NCI-H524 treated with DMSO at 0.1 percent for 48 hours (cell line): ENCODE measurements around the gene CLDN9.
A peak's percentile ranks its signal among the peaks of the same experiment; 100 is the strongest.

Experiments
- DNase-seq: peaks from one replicate; lab custom pipeline; 2025; lab: John Stamatoyannopoulos, UW

CLDN9 gene

GRCh38 chr16:2996298-2996697, 16.4 kb upstream of the CLDN9 start:
- no peak for DNase-seq

- DNase-seq, result no peak
Measured at GRCh38 chr16:2999929-3000328, 12.8 kb upstream of the CLDN9 start.

GRCh38 chr16:3000540-3000939, 12.2 kb upstream of the CLDN9 start:
- DNase-seq, result no peak

DNA sequence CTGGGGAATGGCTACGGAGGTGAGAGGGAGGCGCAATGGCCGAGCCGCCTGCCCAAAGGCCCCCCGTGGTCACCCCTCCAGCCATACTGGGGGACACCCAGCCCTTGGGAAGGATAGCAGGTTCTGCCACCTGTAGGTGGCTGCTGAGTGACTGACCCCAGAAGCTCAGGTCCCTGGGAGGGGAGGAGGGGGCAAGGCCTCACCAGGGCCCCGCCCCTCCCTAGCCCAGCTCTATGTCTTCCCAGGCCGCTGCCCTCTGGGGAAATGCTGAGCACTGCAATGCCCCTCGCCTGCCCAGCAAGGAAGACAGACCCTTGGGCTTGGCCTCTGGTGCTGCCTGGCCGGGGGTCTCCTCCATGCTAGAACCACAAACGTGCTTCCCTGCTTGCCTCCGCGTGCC, 11.4 kb upstream of the CLDN9 start:
- no peak for DNase-seq

DNA sequence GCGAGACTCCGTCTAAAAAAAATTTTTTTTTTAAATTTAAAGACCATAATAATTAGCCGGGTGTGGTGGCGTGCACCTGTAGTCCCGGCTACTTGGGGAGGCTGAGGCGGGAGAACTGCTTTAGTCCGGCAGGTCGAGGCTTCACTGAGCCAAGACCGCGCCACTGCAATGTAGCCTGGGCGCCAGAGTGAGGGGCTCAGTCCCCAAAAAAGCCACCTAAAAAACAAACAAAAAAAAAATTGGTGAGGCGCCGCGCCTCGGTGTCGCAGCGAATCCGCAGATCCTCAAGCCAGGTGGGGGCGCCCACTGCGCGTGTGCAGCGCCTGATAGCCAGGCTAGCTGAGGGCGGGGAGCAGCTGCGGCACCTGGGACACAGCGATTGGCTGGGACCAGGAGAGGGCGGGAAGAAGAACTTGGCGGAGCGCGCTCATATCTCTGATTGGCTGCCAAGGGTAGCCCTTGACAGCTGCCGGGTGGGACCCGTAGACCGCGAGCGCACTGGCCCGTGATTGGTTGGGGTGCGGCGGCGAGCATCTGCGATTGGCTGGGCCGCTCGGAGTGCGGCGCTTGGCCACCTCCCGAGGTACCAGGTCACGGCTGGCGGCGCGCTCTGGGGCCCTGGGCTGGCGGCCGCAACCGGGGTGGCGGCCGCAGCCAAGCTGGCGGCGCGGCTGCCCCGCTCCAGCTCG, 9.0 kb upstream of the CLDN9 start:
- peak; percentile 97 for DNase-seq

- DNase-seq, result no peak
Measured at GRCh38 chr16:3004319-3004718, 8.4 kb upstream of the CLDN9 start.

- no peak for DNase-seq
Measured at GRCh38 chr16:3004781-3005284, 7.9 kb upstream of the CLDN9 start.

DNA sequence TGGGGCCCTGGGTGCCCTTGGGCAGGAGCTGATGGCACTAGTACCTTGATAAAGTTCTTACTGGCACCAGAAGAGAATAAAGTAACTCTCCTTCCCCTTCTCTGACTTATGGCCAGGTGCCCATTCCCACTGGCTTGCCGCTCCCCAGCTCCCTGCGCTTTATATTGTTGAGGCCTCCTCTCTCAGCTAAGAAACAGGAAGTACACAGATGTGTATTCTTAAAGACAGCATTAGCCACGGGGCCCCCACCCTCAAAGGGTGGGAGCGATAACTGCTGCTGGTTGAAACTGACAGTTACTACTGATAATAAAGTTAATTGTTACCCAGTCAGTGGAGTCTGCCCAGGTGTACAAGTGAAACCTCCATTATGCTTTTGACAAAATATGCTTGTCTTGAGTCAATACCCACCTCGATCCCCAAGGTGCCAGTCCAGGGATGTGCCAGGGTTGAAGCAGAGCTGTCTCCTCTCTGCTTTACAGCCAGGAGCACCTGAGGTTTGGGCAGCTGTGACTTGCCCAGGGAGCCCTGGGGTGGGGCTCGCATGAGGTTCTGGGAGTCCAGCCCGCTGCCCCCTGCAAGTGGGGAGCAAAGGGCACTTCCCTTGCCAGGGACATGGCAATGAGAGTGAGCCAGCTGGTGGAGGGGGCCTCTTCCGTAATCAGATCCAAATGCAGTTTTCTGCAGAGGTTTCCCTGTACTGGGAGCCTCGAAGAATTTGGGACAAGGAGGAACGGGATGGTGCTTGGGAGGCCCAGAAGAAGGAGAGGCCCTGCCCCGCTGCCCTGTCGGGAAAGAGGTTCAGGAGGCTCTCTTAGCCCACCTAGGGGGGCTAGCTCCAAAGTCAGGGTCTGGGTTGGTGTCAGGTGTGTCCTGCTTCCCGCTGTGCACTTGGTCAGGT, 5.4 kb upstream of the CLDN9 start:
- no peak for DNase-seq

- no peak for DNase-seq
Measured at GRCh38 chr16:3007957-3008689, 4.6 kb upstream of the CLDN9 start.

DNA sequence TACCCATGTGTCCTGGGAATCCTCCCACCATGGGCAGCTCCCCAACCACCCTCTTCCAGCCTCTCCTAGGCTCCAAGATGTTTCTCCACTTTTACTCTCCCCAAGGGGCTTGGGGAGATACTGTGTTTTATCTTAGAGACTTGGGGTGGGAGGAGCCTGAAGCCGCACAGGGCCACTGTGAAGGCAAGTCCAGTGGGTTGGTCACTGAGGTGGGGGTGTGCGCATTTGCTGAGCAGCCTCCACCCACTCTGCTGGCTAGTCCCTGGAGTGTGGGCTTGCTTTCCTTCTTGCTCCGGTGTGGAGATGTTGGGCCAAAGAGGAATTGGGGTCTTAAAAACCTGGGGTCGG, 4.1 kb upstream of the CLDN9 start:
- DNase-seq, result no peak

DNA sequence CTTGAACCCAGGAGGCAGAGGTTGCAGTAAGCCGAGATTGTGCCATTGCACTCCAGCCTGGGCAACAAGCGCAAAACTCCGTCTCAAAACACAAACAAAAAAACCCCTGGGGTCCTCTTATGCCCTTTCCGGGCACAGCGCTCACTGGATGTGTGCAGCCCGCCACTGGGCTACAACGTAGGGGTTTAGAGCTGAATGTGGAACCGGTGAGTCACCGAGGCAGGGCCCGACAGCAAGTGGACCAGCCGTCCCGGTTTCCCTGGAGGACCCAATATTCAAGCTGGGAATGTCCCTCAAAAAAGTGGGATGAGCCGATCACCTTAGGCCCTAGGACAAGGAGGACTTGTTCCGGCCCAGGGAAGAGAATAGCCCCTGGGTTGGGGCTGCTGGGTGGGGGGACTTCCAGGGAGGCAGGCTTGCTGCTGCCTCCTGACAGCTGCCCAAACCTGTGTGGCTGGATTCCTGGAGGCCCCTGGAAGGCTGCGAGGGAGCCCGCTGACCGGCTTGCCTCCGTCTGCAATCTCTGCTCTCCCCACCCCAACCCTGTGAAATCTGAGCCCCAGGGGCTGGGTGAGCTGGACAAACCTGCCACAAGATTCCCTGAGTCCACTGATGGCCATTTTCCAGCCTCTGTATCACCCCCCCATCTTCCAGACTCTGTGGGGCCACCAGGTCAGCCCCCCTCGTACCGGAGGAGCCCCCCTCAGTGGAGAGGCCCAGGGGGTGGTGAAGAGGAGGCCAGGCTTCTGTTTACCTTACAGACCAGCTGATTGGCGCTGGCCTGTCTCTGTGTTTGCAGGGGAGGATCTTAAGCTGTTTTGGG, 2.9 kb upstream of the CLDN9 start:
- no peak for DNase-seq

DNA sequence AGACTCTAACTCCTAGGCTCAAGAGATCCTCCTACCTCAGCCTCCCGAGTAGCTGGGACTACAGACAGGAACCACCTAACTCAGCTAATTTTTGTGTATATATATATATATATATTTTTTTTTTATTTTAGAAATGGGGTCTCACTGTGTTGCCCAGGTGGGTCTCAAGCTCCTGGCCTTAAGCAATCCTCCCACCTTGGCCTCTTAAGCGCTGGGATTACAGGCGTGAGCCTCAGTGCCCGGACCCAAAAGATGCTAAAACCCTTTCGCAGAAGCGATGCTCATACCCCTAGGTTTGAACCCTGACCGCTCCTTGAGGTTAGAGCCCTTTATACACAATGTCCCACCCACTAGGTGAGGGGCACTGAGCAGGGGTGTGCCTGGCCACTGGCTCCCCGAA, 2.2 kb upstream of the CLDN9 start:
- DNase-seq, result no peak

GRCh38 chr16:3012246-3012645, 477 bp upstream of the CLDN9 start:
- no peak for DNase-seq

DNA sequence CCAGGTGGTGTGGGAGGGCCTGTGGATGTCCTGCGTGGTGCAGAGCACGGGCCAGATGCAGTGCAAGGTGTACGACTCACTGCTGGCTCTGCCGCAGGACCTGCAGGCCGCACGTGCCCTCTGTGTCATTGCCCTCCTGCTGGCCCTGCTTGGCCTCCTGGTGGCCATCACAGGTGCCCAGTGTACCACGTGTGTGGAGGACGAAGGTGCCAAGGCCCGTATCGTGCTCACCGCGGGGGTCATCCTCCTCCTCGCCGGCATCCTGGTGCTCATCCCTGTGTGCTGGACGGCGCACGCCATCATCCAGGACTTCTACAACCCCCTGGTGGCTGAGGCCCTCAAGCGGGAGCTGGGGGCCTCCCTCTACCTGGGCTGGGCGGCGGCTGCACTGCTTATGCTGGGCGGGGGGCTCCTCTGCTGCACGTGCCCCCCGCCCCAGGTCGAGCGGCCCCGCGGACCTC, 798 bp downstream of the CLDN9 start:
- no peak for DNase-seq

DNA sequence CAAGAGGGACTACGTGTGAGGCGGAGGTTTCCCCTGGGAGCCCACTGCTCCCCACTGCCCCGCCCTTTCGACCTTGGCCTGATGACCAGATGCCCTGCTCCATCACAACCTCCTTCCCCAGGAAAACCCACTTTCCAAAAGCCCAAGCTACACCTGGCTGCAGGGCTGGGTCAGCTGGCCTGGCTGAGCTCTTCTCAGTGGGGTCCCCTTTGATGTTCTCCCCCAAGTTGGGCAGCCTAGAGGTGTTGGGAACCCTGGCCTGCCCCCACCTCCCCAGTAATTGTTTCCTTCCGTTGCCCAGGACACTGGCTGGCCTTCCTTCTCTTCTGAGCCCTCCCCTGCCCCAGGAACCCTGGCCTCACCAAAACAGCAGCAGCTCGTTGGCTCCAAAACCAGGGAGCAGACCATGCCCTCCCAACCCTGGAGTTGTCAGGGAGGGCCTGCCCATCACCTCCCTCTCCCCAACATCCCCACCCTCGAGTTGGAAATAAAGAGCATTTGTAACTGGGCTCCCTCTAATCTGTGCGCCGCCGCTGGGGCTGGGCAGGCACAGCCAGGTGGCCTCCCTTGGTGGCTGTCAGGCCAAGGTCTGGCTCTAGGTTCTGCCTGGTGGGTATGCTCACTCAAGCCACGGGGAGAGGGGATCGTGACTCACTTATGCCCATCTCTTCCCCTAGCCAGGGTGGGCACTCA, 1.4 kb downstream of the CLDN9 start:
- no peak for DNase-seq

DNA sequence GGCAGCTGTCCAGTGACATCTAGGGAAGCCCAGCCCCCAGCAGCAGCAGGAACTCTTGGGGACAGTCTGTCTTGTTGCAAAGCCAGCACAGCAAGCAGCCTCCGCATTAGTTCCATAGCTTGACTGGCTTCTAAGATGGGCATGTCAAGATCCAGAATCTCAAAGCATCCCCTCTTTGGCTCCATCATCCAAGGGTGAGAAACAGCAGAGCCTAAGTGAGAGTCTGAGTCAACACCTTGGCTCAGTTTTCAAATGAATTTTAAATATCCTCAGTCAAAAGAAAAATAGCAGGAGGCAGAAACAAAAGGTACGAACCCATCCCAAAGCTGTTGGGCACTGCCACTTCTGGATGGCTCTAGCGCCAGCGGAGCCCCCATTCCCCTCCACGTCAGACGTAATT, 2.2 kb downstream of the CLDN9 start:
- DNase-seq, result no peak

- DNase-seq, result no peak
Measured at GRCh38 chr16:3015865-3016521, 3.3 kb downstream of the CLDN9 start.

DNA sequence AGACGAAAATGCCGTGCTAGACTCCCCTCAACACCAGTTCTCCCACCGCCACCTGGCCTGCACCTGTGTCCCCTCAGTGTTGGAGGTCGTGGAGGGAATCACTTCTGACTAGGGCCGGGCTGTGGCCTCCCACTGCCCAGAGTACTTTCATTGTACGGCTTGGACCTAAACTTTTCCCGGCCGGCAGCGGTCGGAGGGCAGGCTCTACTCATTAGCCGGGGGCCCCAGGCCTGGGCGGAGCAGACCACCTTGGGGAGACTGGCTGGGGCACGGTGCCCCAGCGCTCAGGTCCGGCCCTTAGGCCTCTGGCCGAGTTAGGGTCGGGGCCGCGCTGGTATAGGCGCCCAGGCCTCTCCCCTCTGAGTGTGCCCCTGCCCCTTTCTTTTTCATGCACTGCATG, 4.6 kb downstream of the CLDN9 start:
- DNase-seq, result no peak

DNA sequence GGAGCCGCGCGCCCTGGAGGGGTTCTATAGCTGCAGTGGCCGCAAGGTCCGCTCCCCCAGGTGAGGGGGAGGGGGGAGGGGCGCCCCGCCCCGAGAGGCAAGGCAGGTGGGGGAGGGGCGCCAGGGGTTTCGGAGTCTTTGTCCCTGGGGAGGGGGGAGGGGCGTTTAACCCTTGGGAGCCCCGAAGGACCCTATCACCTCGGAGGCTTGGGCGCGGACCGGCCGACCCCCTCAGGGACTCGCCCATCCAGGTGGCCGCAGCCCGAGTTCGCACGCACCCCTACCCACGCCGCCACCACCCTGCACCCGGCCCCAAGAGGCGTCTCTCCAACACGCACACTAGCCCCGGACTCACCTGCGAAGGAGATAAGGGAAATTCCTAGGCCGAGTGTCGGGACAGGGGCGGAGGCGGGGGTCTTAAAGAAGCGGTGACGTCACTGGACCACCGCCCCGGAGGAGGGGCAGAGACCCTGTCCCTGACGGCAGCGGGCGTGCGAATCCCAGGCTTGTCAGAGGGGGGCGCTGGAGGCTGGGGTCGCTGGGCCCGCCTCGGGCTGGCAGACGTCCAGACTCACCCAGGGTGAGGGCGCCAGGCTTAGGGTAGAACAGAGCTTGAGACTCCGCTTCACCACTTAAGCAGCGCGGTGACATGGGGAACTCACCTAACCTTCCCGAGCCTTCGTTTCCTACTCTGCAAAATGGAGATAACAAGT, 5.2 kb downstream of the CLDN9 start, which contains the start of gene CLDN6:
Gene CLDN6 (minus strand): TSS at position 390 of the 713 bp plus-strand sequence. CDS start 2,162 bp downstream, outside the sequence.
- DNase-seq, result no peak
